HepG2 (cell line): Measurements from ENCODE around the gene NCOA5. TPM values are rescaled to one million over a fixed set of nuclear protein-coding genes. Genes with fewer than 3 reads are reported as not detected.

ENCODE experiments used
- BORCS8-MEF2B ChIP-seq: sonication (generic); formaldehyde crosslinking; IDR thresholded peaks from 2 replicates; pipeline ENCODE4 v1.8.0; 2022; ENCODE audit warnings: mild to moderate bottlenecking, missing genetic modification reagents
- ERF ChIP-seq: IDR thresholded peaks from 2 replicates; pipeline ENCODE4 v1.6.1; 2018; ENCODE audit warnings: missing biosample characterization, missing genetic modification reagents
- KDM2A ChIP-seq: sonication (generic); formaldehyde crosslinking; IDR thresholded peaks from 2 replicates; pipeline ENCODE4 v1.4.0; 2020; ENCODE audit warnings: low read depth, missing genetic modification reagents, borderline replicate concordance
- MTF2 ChIP-seq: sonication (generic); formaldehyde crosslinking; IDR thresholded peaks from 2 replicates; pipeline ENCODE4 v1.5.0; 2020; ENCODE audit warnings: missing genetic modification reagents, borderline replicate concordance
- MYC ChIP-seq: sonication (generic); formaldehyde crosslinking; IDR thresholded peaks from 2 replicates; pipeline ENCODE4 v1.9.0; 2021; ENCODE audit warnings: missing genetic modification reagents, borderline replicate concordance
- MYNN ChIP-seq: sonication (generic); formaldehyde crosslinking; IDR thresholded peaks from 2 replicates; pipeline ENCODE4 v1.4.0; 2020; ENCODE audit warnings: mild to moderate bottlenecking, low read depth, missing genetic modification reagents
- PPARG ChIP-seq: conservative IDR thresholded peaks from 2 replicates; pipeline ENCODE4 v1.6.1; 2016; ENCODE audit warnings: missing biosample characterization, missing genetic modification reagents
- SALL2 ChIP-seq: sonication (generic); formaldehyde crosslinking; IDR thresholded peaks from 2 replicates; pipeline ENCODE4 v1.8.1; 2023; ENCODE audit warnings: mild to moderate bottlenecking, missing genetic modification reagents, inconsistent platforms
- SIX4 ChIP-seq: sonication (generic); formaldehyde crosslinking; IDR thresholded peaks from 2 replicates; pipeline ENCODE4 v1.4.0; 2020; ENCODE audit warnings: missing genetic modification reagents
- ZNF326 ChIP-seq: sonication (generic); formaldehyde crosslinking; IDR thresholded peaks from 2 replicates; pipeline ENCODE4 v1.4.0; 2020; ENCODE audit warnings: missing genetic modification reagents, borderline replicate concordance
- ZSCAN22 ChIP-seq: sonication (generic); formaldehyde crosslinking; IDR thresholded peaks from 2 replicates; pipeline ENCODE4 v1.4.0; 2020; ENCODE audit warnings: mild to moderate bottlenecking, missing genetic modification reagents
- polyA plus RNA-seq, 8 experiments: library from polyadenylated mRNA; depleted of rRNA in 3 of 8; stranded (reverse) in 7 of 8; unstranded in 1 of 8; fragments of >200 nt; fragmentation: Illumina TruSeq in 4 of 8; extraction: Trizol in 4 of 8; gene quantifications; 2 replicates each; pipeline versions ENCODE4 v1.2.1 to v1.2.3, GENCODE V29; 2011 to 2016; ENCODE audit warnings: low read depth in 4 of 8, missing spikeins in 1 of 8, mixed read lengths in 1 of 8; ENCODE audit not compliant: insufficient read depth in 1 of 8
- total RNA-seq, 5 experiments: library from RNA; depleted of rRNA; stranded (reverse); fragments of >200 nt; fragmentation: Illumina TruSeq; extraction: Trizol; gene quantifications; 2 replicates each; pipeline ENCODE4 v1.2.3, GENCODE V29; 2016; ENCODE audit warnings: low read depth in 1 of 5
- TF ChIP-seq, protein P1 (sequence below), 2 experiments: IDR thresholded peaks; 2 replicates each; pipeline ENCODE4 v1.6.1; 2011 to 2012; ENCODE audit warnings: low read length in 2 of 2, borderline replicate concordance in 1 of 2, low read depth in 1 of 2, mild to moderate bottlenecking in 1 of 2, moderate library complexity in 1 of 2
- TF ChIP-seq, protein P2 (sequence below): sonication (generic); formaldehyde crosslinking; IDR thresholded peaks from 2 replicates; pipeline ENCODE4 v1.4.0; 2020; ENCODE audit warnings: missing genetic modification reagents
- TF ChIP-seq, protein P3 (sequence below): sonication (generic); formaldehyde crosslinking; IDR thresholded peaks from 2 replicates; pipeline ENCODE4 v1.5.0; 2020; ENCODE audit warnings: missing genetic modification reagents
- TF ChIP-seq, protein P4 (sequence below), 2 experiments: sonication (generic) in 1 of 2; formaldehyde crosslinking in 1 of 2; IDR thresholded peaks; 2 replicates each; pipeline versions ENCODE4 v1.4.0 to v1.6.1; 2018 to 2020; ENCODE audit warnings: missing genetic modification reagents in 2 of 2, borderline replicate concordance in 1 of 2, low read depth in 1 of 2, mild to moderate bottlenecking in 1 of 2, missing biosample characterization in 1 of 2
- TF ChIP-seq, protein P5 (sequence below): sonication (generic); formaldehyde crosslinking; conservative IDR thresholded peaks from 2 replicates; pipeline ENCODE4 v1.8.1; 2023; ENCODE audit warnings: missing genetic modification reagents

NCOA5 gene
- total and polyA plus RNA-seq, 2 of the 13 experiments (the other 11 are each of a cell fraction or from before 2014, with no cell fraction given) = 16.5 to 28.4 TPM

DNA sequence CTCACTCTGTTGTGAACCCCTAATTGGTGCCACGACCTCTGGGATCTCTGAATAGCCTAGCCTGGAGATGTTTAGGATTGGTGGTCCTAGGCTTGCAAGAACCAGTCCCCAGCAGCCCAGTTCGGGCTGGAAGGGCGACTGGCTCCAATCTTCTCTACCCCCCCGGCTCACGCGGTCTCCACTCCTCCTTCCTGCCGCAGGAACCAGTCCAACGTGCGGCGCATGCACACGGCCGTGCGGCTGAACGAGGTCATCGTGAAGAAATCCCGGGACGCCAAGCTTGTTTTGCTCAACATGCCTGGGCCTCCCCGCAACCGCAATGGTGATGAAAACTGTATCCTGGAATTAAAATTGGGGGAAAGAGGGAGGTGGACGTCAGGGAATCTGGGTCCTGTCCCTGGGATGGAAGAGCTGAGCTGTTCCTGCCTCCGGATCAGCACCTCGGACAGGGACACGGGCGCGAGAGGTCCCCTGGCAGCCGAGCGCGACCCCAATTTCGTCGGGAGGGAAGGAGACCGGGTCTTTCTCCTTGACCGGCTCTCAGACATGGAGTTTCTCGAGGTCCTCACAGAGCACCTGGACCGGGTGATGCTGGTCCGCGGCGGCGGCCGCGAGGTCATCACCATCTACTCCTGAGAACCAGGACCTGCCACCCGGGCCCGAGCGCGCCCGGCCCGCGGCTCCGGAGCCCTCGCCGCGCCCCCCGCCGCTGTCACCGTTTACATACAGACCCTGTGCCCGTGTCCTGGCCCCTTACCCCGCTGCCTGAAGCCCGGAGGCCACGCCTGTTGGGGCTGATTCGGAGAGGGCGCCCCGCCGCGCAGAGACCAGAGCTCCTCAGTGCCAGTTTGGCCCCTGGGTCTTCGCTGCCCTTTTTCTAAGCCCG lies 32.5 kb downstream of the NCOA5 start (continued):
- TF ChIP-seq, protein P1, sequence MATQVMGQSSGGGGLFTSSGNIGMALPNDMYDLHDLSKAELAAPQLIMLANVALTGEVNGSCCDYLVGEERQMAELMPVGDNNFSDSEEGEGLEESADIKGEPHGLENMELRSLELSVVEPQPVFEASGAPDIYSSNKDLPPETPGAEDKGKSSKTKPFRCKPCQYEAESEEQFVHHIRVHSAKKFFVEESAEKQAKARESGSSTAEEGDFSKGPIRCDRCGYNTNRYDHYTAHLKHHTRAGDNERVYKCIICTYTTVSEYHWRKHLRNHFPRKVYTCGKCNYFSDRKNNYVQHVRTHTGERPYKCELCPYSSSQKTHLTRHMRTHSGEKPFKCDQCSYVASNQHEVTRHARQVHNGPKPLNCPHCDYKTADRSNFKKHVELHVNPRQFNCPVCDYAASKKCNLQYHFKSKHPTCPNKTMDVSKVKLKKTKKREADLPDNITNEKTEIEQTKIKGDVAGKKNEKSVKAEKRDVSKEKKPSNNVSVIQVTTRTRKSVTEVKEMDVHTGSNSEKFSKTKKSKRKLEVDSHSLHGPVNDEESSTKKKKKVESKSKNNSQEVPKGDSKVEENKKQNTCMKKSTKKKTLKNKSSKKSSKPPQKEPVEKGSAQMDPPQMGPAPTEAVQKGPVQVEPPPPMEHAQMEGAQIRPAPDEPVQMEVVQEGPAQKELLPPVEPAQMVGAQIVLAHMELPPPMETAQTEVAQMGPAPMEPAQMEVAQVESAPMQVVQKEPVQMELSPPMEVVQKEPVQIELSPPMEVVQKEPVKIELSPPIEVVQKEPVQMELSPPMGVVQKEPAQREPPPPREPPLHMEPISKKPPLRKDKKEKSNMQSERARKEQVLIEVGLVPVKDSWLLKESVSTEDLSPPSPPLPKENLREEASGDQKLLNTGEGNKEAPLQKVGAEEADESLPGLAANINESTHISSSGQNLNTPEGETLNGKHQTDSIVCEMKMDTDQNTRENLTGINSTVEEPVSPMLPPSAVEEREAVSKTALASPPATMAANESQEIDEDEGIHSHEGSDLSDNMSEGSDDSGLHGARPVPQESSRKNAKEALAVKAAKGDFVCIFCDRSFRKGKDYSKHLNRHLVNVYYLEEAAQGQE (IDR thresholded peaks at IDR 0.05; ENCODE audit: borderline replicate concordance in 1 of 2, low read depth in 1 of 2, low read length in 2 of 2) = peak; percentile 94
- TF ChIP-seq PPARG (CRISPR knock-in tag) (no peak), MYC (peak; percentile 29; the same call in 1 of the 2 replicates), ZNF326 (CRISPR knock-in tag) (no peak), BORCS8-MEF2B (CRISPR knock-in tag) (peak; percentile 41; the same call in 1 of the 2 replicates), SALL2 (no peak), KDM2A (CRISPR knock-in tag) (peak; percentile 50; the same call in 1 of the 2 replicates), ERF (CRISPR knock-in tag) (0 out of 2 replicates have a peak, but pooled peaks have one; percentile 39), ZSCAN22 (CRISPR knock-in tag) (no peak), MYNN (CRISPR knock-in tag) (no peak), MTF2 (CRISPR knock-in tag) (no peak), SIX4 (CRISPR knock-in tag) (0 out of 2 replicates have a peak, but pooled peaks have one; percentile 22)
- TF ChIP-seq, protein P2, sequence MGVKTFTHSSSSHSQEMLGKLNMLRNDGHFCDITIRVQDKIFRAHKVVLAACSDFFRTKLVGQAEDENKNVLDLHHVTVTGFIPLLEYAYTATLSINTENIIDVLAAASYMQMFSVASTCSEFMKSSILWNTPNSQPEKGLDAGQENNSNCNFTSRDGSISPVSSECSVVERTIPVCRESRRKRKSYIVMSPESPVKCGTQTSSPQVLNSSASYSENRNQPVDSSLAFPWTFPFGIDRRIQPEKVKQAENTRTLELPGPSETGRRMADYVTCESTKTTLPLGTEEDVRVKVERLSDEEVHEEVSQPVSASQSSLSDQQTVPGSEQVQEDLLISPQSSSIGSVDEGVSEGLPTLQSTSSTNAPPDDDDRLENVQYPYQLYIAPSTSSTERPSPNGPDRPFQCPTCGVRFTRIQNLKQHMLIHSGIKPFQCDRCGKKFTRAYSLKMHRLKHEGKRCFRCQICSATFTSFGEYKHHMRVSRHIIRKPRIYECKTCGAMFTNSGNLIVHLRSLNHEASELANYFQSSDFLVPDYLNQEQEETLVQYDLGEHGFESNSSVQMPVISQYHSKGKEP (CRISPR knock-in tag) = peak; percentile 54; the same call in 1 of the 2 replicates
- TF ChIP-seq, protein P3, sequence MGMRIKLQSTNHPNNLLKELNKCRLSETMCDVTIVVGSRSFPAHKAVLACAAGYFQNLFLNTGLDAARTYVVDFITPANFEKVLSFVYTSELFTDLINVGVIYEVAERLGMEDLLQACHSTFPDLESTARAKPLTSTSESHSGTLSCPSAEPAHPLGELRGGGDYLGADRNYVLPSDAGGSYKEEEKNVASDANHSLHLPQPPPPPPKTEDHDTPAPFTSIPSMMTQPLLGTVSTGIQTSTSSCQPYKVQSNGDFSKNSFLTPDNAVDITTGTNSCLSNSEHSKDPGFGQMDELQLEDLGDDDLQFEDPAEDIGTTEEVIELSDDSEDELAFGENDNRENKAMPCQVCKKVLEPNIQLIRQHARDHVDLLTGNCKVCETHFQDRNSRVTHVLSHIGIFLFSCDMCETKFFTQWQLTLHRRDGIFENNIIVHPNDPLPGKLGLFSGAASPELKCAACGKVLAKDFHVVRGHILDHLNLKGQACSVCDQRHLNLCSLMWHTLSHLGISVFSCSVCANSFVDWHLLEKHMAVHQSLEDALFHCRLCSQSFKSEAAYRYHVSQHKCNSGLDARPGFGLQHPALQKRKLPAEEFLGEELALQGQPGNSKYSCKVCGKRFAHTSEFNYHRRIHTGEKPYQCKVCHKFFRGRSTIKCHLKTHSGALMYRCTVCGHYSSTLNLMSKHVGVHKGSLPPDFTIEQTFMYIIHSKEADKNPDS (CRISPR knock-in tag) = no peak
- TF ChIP-seq, protein P4, sequence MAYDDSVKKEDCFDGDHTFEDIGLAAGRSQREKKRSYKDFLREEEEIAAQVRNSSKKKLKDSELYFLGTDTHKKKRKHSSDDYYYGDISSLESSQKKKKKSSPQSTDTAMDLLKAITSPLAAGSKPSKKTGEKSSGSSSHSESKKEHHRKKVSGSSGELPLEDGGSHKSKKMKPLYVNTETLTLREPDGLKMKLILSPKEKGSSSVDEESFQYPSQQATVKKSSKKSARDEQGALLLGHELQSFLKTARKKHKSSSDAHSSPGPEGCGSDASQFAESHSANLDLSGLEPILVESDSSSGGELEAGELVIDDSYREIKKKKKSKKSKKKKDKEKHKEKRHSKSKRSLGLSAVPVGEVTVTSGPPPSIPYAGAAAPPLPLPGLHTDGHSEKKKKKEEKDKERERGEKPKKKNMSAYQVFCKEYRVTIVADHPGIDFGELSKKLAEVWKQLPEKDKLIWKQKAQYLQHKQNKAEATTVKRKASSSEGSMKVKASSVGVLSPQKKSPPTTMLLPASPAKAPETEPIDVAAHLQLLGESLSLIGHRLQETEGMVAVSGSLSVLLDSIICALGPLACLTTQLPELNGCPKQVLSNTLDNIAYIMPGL (CRISPR knock-in tag; IDR thresholded peaks at IDR 0.05; ENCODE audit: borderline replicate concordance in 1 of 2, low read depth in 1 of 2) = no peak
- TF ChIP-seq, protein P5, sequence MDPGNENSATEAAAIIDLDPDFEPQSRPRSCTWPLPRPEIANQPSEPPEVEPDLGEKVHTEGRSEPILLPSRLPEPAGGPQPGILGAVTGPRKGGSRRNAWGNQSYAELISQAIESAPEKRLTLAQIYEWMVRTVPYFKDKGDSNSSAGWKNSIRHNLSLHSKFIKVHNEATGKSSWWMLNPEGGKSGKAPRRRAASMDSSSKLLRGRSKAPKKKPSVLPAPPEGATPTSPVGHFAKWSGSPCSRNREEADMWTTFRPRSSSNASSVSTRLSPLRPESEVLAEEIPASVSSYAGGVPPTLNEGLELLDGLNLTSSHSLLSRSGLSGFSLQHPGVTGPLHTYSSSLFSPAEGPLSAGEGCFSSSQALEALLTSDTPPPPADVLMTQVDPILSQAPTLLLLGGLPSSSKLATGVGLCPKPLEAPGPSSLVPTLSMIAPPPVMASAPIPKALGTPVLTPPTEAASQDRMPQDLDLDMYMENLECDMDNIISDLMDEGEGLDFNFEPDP (CRISPR knock-in tag) = 0 out of 2 replicates have a peak, but pooled peaks have one; percentile 35
